ENCODE results near the gene RGCC.

DNA sequence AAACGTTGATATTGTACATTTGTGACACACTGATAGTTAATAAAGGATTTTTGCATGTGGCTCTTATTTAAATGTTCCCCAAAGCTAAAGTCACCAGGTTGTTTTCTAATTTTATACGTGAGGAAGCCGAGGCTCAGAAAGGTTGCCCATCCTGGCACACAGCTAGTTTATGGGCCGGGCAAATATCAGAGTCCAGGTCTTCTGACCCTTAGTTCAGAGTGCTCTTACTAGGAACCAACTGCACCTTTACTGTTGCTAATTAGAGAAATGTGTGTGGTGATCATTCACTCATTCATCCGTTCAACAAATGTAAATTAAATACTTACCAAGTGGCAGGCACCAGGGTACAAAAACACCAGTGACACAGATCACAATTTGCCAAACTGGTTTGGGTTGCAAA, 46.3 kb upstream of the RGCC start:
- TF ChIP-seq POLR2A (IDR thresholded peaks at IDR 0.05), result no peak
- TF ChIP-seq, protein P1, sequence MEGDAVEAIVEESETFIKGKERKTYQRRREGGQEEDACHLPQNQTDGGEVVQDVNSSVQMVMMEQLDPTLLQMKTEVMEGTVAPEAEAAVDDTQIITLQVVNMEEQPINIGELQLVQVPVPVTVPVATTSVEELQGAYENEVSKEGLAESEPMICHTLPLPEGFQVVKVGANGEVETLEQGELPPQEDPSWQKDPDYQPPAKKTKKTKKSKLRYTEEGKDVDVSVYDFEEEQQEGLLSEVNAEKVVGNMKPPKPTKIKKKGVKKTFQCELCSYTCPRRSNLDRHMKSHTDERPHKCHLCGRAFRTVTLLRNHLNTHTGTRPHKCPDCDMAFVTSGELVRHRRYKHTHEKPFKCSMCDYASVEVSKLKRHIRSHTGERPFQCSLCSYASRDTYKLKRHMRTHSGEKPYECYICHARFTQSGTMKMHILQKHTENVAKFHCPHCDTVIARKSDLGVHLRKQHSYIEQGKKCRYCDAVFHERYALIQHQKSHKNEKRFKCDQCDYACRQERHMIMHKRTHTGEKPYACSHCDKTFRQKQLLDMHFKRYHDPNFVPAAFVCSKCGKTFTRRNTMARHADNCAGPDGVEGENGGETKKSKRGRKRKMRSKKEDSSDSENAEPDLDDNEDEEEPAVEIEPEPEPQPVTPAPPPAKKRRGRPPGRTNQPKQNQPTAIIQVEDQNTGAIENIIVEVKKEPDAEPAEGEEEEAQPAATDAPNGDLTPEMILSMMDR (IDR thresholded peaks at IDR 0.05), result no peak

Data from Peyer's patch (tissue), 4 donors.